Measurements from ENCODE around the gene ATG12.

DNA sequence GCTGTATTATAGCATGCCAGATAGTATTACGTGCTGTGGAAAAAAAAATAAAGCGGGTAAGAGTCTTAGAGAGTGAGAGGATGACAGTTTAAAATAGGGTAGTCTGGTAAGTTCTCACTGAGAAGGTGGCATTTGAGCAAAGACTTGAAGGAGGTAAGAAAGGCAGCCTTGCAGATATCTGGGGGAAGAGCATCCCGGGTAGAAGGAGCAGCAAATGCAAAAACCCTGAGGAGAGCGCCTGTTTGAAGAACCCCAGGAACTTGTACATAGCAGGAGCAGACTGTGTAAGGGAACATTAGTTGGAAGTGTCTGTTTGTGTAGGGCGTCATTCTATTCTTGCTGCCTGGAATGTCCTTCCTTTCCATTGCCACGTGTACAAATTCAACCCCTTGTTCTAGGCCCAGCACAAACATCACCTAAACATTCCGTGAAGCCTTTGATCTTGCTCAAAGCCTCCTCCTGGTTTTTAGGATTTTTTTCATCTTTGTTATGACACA is 3.0 kb upstream of the ATG12 start:
- TF ChIP-seq, protein P1, sequence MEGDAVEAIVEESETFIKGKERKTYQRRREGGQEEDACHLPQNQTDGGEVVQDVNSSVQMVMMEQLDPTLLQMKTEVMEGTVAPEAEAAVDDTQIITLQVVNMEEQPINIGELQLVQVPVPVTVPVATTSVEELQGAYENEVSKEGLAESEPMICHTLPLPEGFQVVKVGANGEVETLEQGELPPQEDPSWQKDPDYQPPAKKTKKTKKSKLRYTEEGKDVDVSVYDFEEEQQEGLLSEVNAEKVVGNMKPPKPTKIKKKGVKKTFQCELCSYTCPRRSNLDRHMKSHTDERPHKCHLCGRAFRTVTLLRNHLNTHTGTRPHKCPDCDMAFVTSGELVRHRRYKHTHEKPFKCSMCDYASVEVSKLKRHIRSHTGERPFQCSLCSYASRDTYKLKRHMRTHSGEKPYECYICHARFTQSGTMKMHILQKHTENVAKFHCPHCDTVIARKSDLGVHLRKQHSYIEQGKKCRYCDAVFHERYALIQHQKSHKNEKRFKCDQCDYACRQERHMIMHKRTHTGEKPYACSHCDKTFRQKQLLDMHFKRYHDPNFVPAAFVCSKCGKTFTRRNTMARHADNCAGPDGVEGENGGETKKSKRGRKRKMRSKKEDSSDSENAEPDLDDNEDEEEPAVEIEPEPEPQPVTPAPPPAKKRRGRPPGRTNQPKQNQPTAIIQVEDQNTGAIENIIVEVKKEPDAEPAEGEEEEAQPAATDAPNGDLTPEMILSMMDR (IDR thresholded peaks at IDR 0.05 in 8 of 11, conservative IDR thresholded peaks at IDR 0.05 in 3 of 11): no peak
- no peak for TF ChIP-seq POLR2AphosphoS5 (IDR thresholded peaks at IDR 0.05)
- no peak for TF ChIP-seq POLR2A (IDR thresholded peaks at IDR 0.05)

All from spleen (tissue), 7 donors.